ENCODE data around the gene RSAD2. TPM values are rescaled to one million over a fixed set of nuclear protein-coding genes. Genes with fewer than 3 reads are reported as not detected.
A peak's percentile ranks its signal among the peaks of the same experiment; 100 is the strongest.

Gene RSAD2
- total and polyA plus RNA-seq, 2 donors (not counting 1 experiment from before 2014, with no cell fraction given) = 0.81 to 1.5 TPM

DNA sequence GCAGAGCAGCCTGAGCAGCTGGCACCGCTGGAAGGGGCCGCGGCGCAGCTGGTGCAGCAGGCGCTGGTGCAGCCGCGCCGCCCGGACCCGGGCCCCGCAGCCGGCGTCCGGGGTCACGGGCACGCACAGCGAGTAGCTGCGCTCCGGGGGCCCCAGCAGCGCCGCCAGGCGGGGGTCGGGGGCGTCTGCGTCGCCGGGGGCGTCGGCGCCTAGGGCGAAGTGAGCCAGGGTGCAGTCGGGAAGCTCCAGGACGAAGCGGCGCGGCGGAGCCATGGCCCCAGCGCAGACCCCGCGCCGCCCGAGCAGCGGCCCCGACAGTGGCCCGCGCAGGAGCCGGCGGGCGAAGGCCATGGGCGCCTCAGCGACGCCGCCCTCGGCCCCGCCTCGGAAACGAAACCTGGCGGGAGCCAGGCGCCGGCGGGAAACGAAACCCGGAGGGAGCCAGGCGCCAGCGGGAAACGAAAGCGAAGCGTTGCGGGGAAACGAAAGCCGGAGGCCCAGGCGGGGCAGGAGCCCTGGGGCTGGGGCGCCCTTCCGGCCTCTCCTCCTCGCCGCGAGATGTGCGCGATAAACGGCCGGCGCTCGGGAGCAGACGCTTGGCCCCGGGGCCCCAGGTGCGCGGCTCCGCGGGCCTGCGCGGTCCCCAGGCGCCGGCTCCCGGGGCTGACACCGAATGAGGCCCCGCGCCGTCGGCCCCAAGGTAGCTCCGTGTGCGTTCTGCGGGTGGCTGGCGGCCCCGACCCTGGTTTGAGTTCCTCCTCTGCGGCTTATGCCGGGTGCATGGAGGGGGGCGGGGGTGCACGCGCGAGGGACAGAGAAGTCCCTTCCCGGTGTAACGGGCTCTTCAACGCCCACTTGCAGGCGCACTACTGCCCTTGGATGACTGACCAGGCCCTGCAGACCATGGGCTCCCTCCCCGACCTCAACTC lies 12.0 kb upstream of the RSAD2 start, which contains the start of gene CMPK2:
Gene CMPK2 (minus strand): TSS at position 562 of the 929 bp plus-strand sequence. CDS start 211 bp downstream, at position 351.
- no peaks in the 10 kb centered on the region for H3K79me2 ChIP-seq (ENCODE audit: control insufficient read depth, insufficient read depth, low read length)
- Mint-ChIP-seq H3K4me3 (peak within 1 kb of the TSS; percentile 94), H3K27ac (peak within 1 kb of the TSS; percentile 81), H3K27me3 (no peaks in the 10 kb centered on the region), H3K9me3 (ENCODE audit: insufficient read depth) (peaks cover 2% of the 10 kb centered on the region), H3K4me1 (peaks cover 13% of the 10 kb centered on the region)
- TF ChIP-seq, protein P1, sequence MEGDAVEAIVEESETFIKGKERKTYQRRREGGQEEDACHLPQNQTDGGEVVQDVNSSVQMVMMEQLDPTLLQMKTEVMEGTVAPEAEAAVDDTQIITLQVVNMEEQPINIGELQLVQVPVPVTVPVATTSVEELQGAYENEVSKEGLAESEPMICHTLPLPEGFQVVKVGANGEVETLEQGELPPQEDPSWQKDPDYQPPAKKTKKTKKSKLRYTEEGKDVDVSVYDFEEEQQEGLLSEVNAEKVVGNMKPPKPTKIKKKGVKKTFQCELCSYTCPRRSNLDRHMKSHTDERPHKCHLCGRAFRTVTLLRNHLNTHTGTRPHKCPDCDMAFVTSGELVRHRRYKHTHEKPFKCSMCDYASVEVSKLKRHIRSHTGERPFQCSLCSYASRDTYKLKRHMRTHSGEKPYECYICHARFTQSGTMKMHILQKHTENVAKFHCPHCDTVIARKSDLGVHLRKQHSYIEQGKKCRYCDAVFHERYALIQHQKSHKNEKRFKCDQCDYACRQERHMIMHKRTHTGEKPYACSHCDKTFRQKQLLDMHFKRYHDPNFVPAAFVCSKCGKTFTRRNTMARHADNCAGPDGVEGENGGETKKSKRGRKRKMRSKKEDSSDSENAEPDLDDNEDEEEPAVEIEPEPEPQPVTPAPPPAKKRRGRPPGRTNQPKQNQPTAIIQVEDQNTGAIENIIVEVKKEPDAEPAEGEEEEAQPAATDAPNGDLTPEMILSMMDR (IDR thresholded peaks at IDR 0.05) = peak; percentile 34
- no peak for TF ChIP-seq EZH2 (IDR thresholded peaks at IDR 0.05; ENCODE audit: borderline replicate concordance, insufficient read depth, low read depth, low read length, poor library complexity, severe bottlenecking)
- intact Hi-C loops (cut with micrococcal nuclease) = loop anchor here (1.0 to 5.0 kb wide), 2 partner anchors 12 to 52 kb away; partner anchors contain the start of genes RNF144A and RSAD2
- peak within 1 kb of the TSS in 4 of 5 experiments; percentile 64 to 75 (median 72) for H3K4me3 ChIP-seq (ENCODE audit: control extremely low read depth in 1 of 5, extremely low read depth in 1 of 5, insufficient read depth in 1 of 5, low read depth in 2 of 5, low read length in 4 of 5)
- H3K27ac ChIP-seq (ENCODE audit: low read length in 2 of 2) = peak within 1 kb of the TSS in 1 of 2 donors; percentile 27
- H3K36me3 ChIP-seq (replicated peaks in 1 of 2; ENCODE audit: control extremely low read depth in 1 of 2, control insufficient read depth in 1 of 2, extremely low read depth in 1 of 2, insufficient read depth in 2 of 2, low read length in 1 of 2) = no peaks in the 10 kb centered on the region
- H3K9me3 ChIP-seq (ENCODE audit: control extremely low read depth in 1 of 3, control insufficient read depth in 2 of 3, insufficient read depth in 1 of 3, low read length in 2 of 3) = no peaks in the 10 kb centered on the region
- H2AFZ ChIP-seq (ENCODE audit: insufficient read depth, low read depth, low read length, poor library complexity, severe bottlenecking) = peak within 1 kb of the TSS; percentile 90
- peak within 1 kb of the TSS; percentile 69 for H3K9ac ChIP-seq (ENCODE audit: low read length)
- DNase-seq = peak; percentile 80
- H3K4me1 ChIP-seq (ENCODE audit: control insufficient read depth in 2 of 2, insufficient read depth in 2 of 2, low read length in 2 of 2) = peaks cover 9 to 13% of the 10 kb centered on the region in 2 donors
- H3K27me3 ChIP-seq (replicated peaks in 1 of 4; ENCODE audit: control extremely low read depth in 1 of 4, control insufficient read depth in 3 of 4, insufficient read depth in 4 of 4, low read length in 3 of 4) = no peaks in the 10 kb centered on the region
- ATAC-seq (ENCODE audit: low read depth) = peak; percentile 74
- no peaks in the 10 kb centered on the region for H4K20me1 ChIP-seq (ENCODE audit: control insufficient read depth, insufficient read depth, low read length, poor library complexity, severe bottlenecking)
- H3K4me2 ChIP-seq (replicated peaks; ENCODE audit: low read depth, low read length, poor library complexity, severe bottlenecking) = peak within 1 kb of the TSS; percentile 89
- WGBS (ENCODE audit: insufficient coverage) = under 1% methylated on average over 115 of the region's 115 CpGs
- ChIA-PET POLR2A (interaction anchor here (1.0 kb wide), 1 partner anchor 12 kb away, joined by 3 read pairs; the partner anchor contains the start of gene RSAD2), CTCF (interaction anchor here (0.5 to 2.1 kb wide), 8 partner anchors 8 to 179 kb away, joined by 3 to 7 read pairs (median 4); no protein-coding TSS in a partner anchor)
